ENCODE measurements around the gene MS4A4E. TPM values are rescaled to one million over a fixed set of nuclear protein-coding genes. Genes with fewer than 3 reads are reported as not detected.

Gene MS4A4E
- total RNA-seq, 1 experiment from 2014 or later: 0.42 TPM

- Mint-ChIP-seq H3K27ac (no peak overlapping the region; a peak in 1 of 7 replicates), H3K4me3 (no peak overlapping the region), H3K27me3 (ENCODE audit: low read depth) (no peaks in the 10 kb centered on the region; the same call in 1 of the 2 replicates), H3K4me1 (peaks cover 9% of the 10 kb centered on the region in 2 experiments; a peak in 2 of 4 replicates), H3K9me3 (peaks cover 18 to 20% of the 10 kb centered on the region in 2 experiments), H3K36me3 (ENCODE audit: insufficient read depth in 1 of 3, low read depth in 3 of 3) (peaks cover 5 to 14% (median 7%) of the 10 kb centered on the region in 3 experiments; a peak in 6 of 7 replicates)
- Histone ChIP-seq H2AFZ (ENCODE audit: low read length) (no peak overlapping the region), H3K79me2 (ENCODE audit: insufficient read depth, low read length) (no peaks in the 10 kb centered on the region), H3K79me1 (ENCODE audit: insufficient read depth, low read depth, low read length, poor library complexity, severe bottlenecking) (no peaks in the 10 kb centered on the region), H2BK120ac (ENCODE audit: low read depth, low read length, poor library complexity, severe bottlenecking) (no peak overlapping the region), H3K27me3 (ENCODE audit: insufficient read depth, low read length) (no peaks in the 10 kb centered on the region), H2AK5ac (ENCODE audit: insufficient read length, low read length) (no peak overlapping the region), H2BK15ac (ENCODE audit: low read depth, low read length) (no peak overlapping the region), H3T11ph (ENCODE audit: low read length) (no peak overlapping the region), H3K56ac (ENCODE audit: insufficient read length, low read depth, low read length) (no peak overlapping the region), H4K5ac (ENCODE audit: insufficient read length, low read depth, low read length) (no peak overlapping the region), H3K23ac (ENCODE audit: insufficient read length, low read depth, low read length) (no peak overlapping the region), H3K9ac (ENCODE audit: extremely low read depth, insufficient read length, low read length) (no peak overlapping the region), H3K4ac (ENCODE audit: low read depth, low read length) (no peak overlapping the region), H4K20me1 (ENCODE audit: control insufficient read depth, insufficient read depth, insufficient read length) (no peaks in the 10 kb centered on the region), H2BK12ac (ENCODE audit: insufficient read length, low read depth, low read length) (no peak overlapping the region), H3K14ac (ENCODE audit: insufficient read depth, low read length) (no peak overlapping the region), H3K4me2 (ENCODE audit: insufficient read depth, insufficient read length, low read length) (no peak overlapping the region), H2BK5ac (ENCODE audit: insufficient read length, low read length) (no peak overlapping the region), H3K23me2 (ENCODE audit: insufficient read length, low read depth, low read length, poor library complexity, severe bottlenecking) (no peaks in the 10 kb centered on the region), H3K27ac (ENCODE audit: insufficient read length, low read depth, low read length) (no peak overlapping the region), H3K18ac (ENCODE audit: insufficient read length, low read depth, low read length) (no peak overlapping the region), H4K91ac (ENCODE audit: insufficient read length, low read depth, low read length) (no peak overlapping the region), H3K9me3 (ENCODE audit: control insufficient read depth, low read depth, low read length) (no peaks in the 10 kb centered on the region), H2BK20ac (ENCODE audit: low read depth, low read length, poor library complexity, severe bottlenecking) (no peak overlapping the region), H3K4me1 (ENCODE audit: insufficient read depth, low read length) (no peaks in the 10 kb centered on the region), H4K8ac (replicated peaks; ENCODE audit: insufficient read length, low read depth, low read length) (no peak overlapping the region)
- WGBS (ENCODE audit: extremely low coverage, insufficient read length, low lambda C conversion rate): no CpG with 5 or more reads among the region's 1 CpG
- no peak for TF ChIP-seq CTCF (conservative IDR thresholded peaks at IDR 0.05)
- DNase-seq: no peak
Observed at GRCh38 chr11:60184824-60185511, 58.0 kb downstream of the MS4A4E start.

All from H9 (cell line).